Measurements from ENCODE around the gene KIAA1958.

Gene KIAA1958

DNA sequence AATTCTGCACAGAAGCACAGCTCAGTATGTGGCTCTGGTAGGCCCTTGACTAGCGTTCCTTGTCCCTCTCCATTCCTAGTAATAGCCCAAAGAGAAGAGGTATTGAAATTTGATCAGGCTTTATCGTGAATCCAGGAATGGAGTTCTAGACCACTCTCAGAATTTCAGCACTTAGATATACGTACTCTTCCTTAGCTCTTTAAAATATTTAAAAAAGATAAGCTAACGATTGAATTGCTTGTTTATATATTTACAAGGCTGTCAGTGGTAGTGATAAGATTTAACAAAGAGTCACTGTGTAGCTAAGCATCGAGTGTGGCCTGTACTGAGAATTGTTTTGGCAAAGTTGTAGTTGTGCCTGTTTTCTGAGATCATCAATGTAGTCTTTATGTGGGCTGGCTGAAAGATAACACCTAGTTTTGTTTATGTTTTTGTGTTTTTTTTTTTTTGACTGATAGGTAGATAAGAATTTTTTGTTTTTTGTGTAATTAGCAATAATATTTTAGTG is 2.5 kb downstream of the KIAA1958 start:
- Histone ChIP-seq H3K36me3 (ENCODE audit: insufficient read depth, low read length) (no peaks in the 10 kb centered on the region; the same call in 1 of the 2 replicates), H3K79me2 (ENCODE audit: control insufficient read depth, insufficient read depth, low read length, unreplicated experiment) (no peaks in the 10 kb centered on the region), H3K27ac (ENCODE audit: low read depth, low read length) (no peak overlapping the region), H3K4me3 (ENCODE audit: low read depth, low read length) (no peak overlapping the region), H2AFZ (ENCODE audit: low read length, unreplicated experiment) (no peak overlapping the region), H3K4me1 (ENCODE audit: control insufficient read depth, insufficient read depth, low read length, unreplicated experiment) (no peaks in the 10 kb centered on the region), H3K27me3 (ENCODE audit: insufficient read depth, low read length) (no peaks in the 10 kb centered on the region)

GRCh38 chr9:112489876-112490666 is 3.4 kb downstream of the KIAA1958 start:
- Histone ChIP-seq H3K4me3 (ENCODE audit: low read depth, low read length) (no peak overlapping the region), H3K4me1 (ENCODE audit: control insufficient read depth, insufficient read depth, low read length, unreplicated experiment) (no peaks in the 10 kb centered on the region), H3K79me2 (ENCODE audit: control insufficient read depth, insufficient read depth, low read length, unreplicated experiment) (no peaks in the 10 kb centered on the region), H2AFZ (ENCODE audit: low read length, unreplicated experiment) (no peak overlapping the region), H3K27me3 (ENCODE audit: insufficient read depth, low read length) (no peaks in the 10 kb centered on the region), H3K27ac (ENCODE audit: low read depth, low read length) (no peak overlapping the region), H3K36me3 (ENCODE audit: insufficient read depth, low read length) (peaks cover 7% of the 10 kb centered on the region; the same call in 1 of the 2 replicates)

DNA sequence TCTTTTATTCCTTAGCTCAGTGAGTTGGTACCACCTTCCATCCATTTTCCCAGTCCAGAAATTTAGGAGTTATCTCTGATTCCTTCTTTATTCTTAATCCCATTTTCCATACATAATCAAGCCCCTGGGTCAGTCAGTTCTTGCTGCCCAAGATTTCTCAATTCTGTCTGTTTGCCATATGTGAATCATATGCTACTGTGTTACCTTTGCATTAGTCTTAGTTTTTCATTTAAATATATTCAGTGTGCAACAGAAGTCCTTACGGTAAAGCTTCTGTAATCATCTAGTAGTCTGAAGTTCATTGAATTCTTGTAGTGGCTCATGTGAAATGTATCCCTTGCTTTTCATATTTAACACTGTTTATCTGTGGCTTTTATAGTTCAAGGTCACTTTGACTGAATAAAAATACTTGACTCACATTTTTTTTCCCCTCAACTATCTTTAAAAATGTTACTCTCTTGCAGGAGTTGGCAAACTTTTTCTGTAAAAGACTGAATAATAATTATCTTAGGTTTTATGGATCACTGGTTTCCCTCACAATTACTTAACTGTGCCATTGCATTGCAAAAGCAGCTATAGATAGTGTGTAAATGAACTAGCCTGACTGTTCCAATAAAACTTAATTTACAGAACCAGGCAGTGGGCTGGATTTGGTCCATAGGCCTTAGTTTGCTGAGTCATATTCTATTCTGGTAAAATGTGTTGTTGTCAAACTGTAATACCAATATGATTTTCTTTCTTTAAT is 6.9 kb downstream of the KIAA1958 start:
- no peak overlapping the region for H3K27ac ChIP-seq (ENCODE audit: low read depth, low read length)
- H3K36me3 ChIP-seq (ENCODE audit: insufficient read depth, low read length) = peaks cover 10% of the 10 kb centered on the region; the same call in 1 of the 2 replicates
- no peak overlapping the region for H3K4me3 ChIP-seq (ENCODE audit: low read depth, low read length)
- H3K4me1 ChIP-seq (ENCODE audit: control insufficient read depth, insufficient read depth, low read length, unreplicated experiment) = no peaks in the 10 kb centered on the region
- no peaks in the 10 kb centered on the region for H3K27me3 ChIP-seq (ENCODE audit: insufficient read depth, low read length)
- H2AFZ ChIP-seq (ENCODE audit: low read length, unreplicated experiment) = no peak overlapping the region
- H3K79me2 ChIP-seq (ENCODE audit: control insufficient read depth, insufficient read depth, low read length, unreplicated experiment) = no peaks in the 10 kb centered on the region

- Histone ChIP-seq H3K4me1 (ENCODE audit: control insufficient read depth, insufficient read depth, low read length, unreplicated experiment) (no peaks in the 10 kb centered on the region), H3K27me3 (ENCODE audit: insufficient read depth, low read length) (no peaks in the 10 kb centered on the region), H3K4me3 (ENCODE audit: low read depth, low read length) (no peak overlapping the region), H3K27ac (ENCODE audit: low read depth, low read length) (no peak overlapping the region), H3K79me2 (ENCODE audit: control insufficient read depth, insufficient read depth, low read length, unreplicated experiment) (no peaks in the 10 kb centered on the region), H2AFZ (ENCODE audit: low read length, unreplicated experiment) (no peak overlapping the region), H3K36me3 (ENCODE audit: insufficient read depth, low read length) (peaks cover 10% of the 10 kb centered on the region; the same call in 1 of the 2 replicates)
Measured at GRCh38 chr9:112494153-112494552, 7.5 kb downstream of the KIAA1958 start.

DNA sequence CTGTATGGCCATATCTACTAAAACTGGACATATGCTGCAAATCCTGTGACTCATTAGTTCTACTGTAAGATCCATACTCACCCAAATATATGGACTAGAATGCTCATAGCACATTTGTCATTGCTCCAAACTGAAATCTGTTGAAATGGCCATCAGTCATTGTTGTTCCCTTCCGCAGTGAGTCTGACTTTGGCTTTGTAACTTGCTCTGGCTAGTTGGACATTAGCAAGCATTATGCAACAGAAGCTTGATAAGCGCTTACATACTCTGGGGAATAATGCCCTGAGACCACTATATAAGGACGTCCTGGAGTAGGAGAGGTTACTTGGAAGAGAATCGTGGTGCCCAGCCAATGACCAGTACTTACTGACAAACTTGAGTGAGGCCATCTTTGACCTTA is 9.0 kb downstream of the KIAA1958 start:
- peaks cover 10% of the 10 kb centered on the region; the same call in 1 of the 2 replicates for H3K36me3 ChIP-seq (ENCODE audit: insufficient read depth, low read length)
- H3K79me2 ChIP-seq (ENCODE audit: control insufficient read depth, insufficient read depth, low read length, unreplicated experiment) = no peaks in the 10 kb centered on the region
- H2AFZ ChIP-seq (ENCODE audit: low read length, unreplicated experiment) = no peak overlapping the region
- no peaks in the 10 kb centered on the region for H3K4me1 ChIP-seq (ENCODE audit: control insufficient read depth, insufficient read depth, low read length, unreplicated experiment)
- no peak overlapping the region for H3K4me3 ChIP-seq (ENCODE audit: low read depth, low read length)
- no peaks in the 10 kb centered on the region for H3K27me3 ChIP-seq (ENCODE audit: insufficient read depth, low read length)
- H3K27ac ChIP-seq (ENCODE audit: low read depth, low read length) = no peak overlapping the region

GRCh38 chr9:112496074-112496722 is 9.6 kb downstream of the KIAA1958 start:
- H3K36me3 ChIP-seq (ENCODE audit: insufficient read depth, low read length) = peaks cover 10% of the 10 kb centered on the region; the same call in 1 of the 2 replicates
- no peaks in the 10 kb centered on the region for H3K4me1 ChIP-seq (ENCODE audit: control insufficient read depth, insufficient read depth, low read length, unreplicated experiment)
- no peak overlapping the region for H2AFZ ChIP-seq (ENCODE audit: low read length, unreplicated experiment)
- no peak overlapping the region for H3K27ac ChIP-seq (ENCODE audit: low read depth, low read length)
- H3K79me2 ChIP-seq (ENCODE audit: control insufficient read depth, insufficient read depth, low read length, unreplicated experiment) = no peaks in the 10 kb centered on the region
- no peak overlapping the region for H3K4me3 ChIP-seq (ENCODE audit: low read depth, low read length)
- H3K27me3 ChIP-seq (ENCODE audit: insufficient read depth, low read length) = no peaks in the 10 kb centered on the region

GRCh38 chr9:112500842-112501241 is 14.2 kb downstream of the KIAA1958 start:
- H3K4me1 ChIP-seq (ENCODE audit: control insufficient read depth, insufficient read depth, low read length, unreplicated experiment) = no peaks in the 10 kb centered on the region
- H3K36me3 ChIP-seq (ENCODE audit: insufficient read depth, low read length) = no peaks in the 10 kb centered on the region
- no peaks in the 10 kb centered on the region for H3K79me2 ChIP-seq (ENCODE audit: control insufficient read depth, insufficient read depth, low read length, unreplicated experiment)
- H3K27me3 ChIP-seq (ENCODE audit: insufficient read depth, low read length) = no peaks in the 10 kb centered on the region
- no peak overlapping the region for H3K4me3 ChIP-seq (ENCODE audit: low read depth, low read length)
- H2AFZ ChIP-seq (ENCODE audit: low read length, unreplicated experiment) = no peak overlapping the region
- H3K27ac ChIP-seq (ENCODE audit: low read depth, low read length) = no peak overlapping the region

- Histone ChIP-seq H3K79me2 (ENCODE audit: control insufficient read depth, insufficient read depth, low read length, unreplicated experiment) (no peaks in the 10 kb centered on the region), H3K27ac (ENCODE audit: low read depth, low read length) (no peak overlapping the region), H3K4me1 (ENCODE audit: control insufficient read depth, insufficient read depth, low read length, unreplicated experiment) (no peaks in the 10 kb centered on the region), H3K27me3 (ENCODE audit: insufficient read depth, low read length) (no peaks in the 10 kb centered on the region), H3K36me3 (ENCODE audit: insufficient read depth, low read length) (no peaks in the 10 kb centered on the region), H3K4me3 (ENCODE audit: low read depth, low read length) (no peak overlapping the region), H2AFZ (ENCODE audit: low read length, unreplicated experiment) (no peak overlapping the region)
Measured at GRCh38 chr9:112501287-112501686, 14.7 kb downstream of the KIAA1958 start.

GRCh38 chr9:112502175-112502946 is 15.7 kb downstream of the KIAA1958 start:
- H3K79me2 ChIP-seq (ENCODE audit: control insufficient read depth, insufficient read depth, low read length, unreplicated experiment) = no peaks in the 10 kb centered on the region
- H3K4me1 ChIP-seq (ENCODE audit: control insufficient read depth, insufficient read depth, low read length, unreplicated experiment) = no peaks in the 10 kb centered on the region
- H3K4me3 ChIP-seq (ENCODE audit: low read depth, low read length) = no peak overlapping the region
- H3K27ac ChIP-seq (ENCODE audit: low read depth, low read length) = no peak overlapping the region
- no peak overlapping the region for H2AFZ ChIP-seq (ENCODE audit: low read length, unreplicated experiment)
- no peaks in the 10 kb centered on the region for H3K36me3 ChIP-seq (ENCODE audit: insufficient read depth, low read length)
- H3K27me3 ChIP-seq (ENCODE audit: insufficient read depth, low read length) = no peaks in the 10 kb centered on the region

GRCh38 chr9:112503170-112503569 is 16.5 kb downstream of the KIAA1958 start:
- no peak overlapping the region for H3K4me3 ChIP-seq (ENCODE audit: low read depth, low read length)
- no peaks in the 10 kb centered on the region for H3K79me2 ChIP-seq (ENCODE audit: control insufficient read depth, insufficient read depth, low read length, unreplicated experiment)
- H3K27me3 ChIP-seq (ENCODE audit: insufficient read depth, low read length) = no peaks in the 10 kb centered on the region
- H3K27ac ChIP-seq (ENCODE audit: low read depth, low read length) = no peak overlapping the region
- H3K36me3 ChIP-seq (ENCODE audit: insufficient read depth, low read length) = no peaks in the 10 kb centered on the region
- no peaks in the 10 kb centered on the region for H3K4me1 ChIP-seq (ENCODE audit: control insufficient read depth, insufficient read depth, low read length, unreplicated experiment)
- H2AFZ ChIP-seq (ENCODE audit: low read length, unreplicated experiment) = no peak overlapping the region
